HEK293 (cell line): Measurements from ENCODE around the gene PDCL3.

Source experiments
- CTCF ChIP-seq: fragments of 450-650 bp; formaldehyde crosslinking; IDR thresholded peaks from 2 replicates; pipeline ENCODE4 v1.5.1; 2016; ENCODE audit warnings: missing biosample characterization, missing genetic modification characterization
- INSM2 ChIP-seq: fragments of 450-650 bp; formaldehyde crosslinking; IDR thresholded peaks from 2 replicates; pipeline ENCODE4 v1.5.1; 2016; ENCODE audit warnings: missing biosample characterization, missing genetic modification characterization
- KLF1 ChIP-seq: fragments of 450-650 bp; formaldehyde crosslinking; IDR thresholded peaks from 2 replicates; pipeline ENCODE4 v1.5.1; 2016; ENCODE audit warnings: missing biosample characterization, missing genetic modification characterization
- OVOL3 ChIP-seq: fragments of 450-650 bp; formaldehyde crosslinking; IDR thresholded peaks from 2 replicates; pipeline ENCODE4 v1.5.1; 2016; ENCODE audit warnings: missing biosample characterization, missing genetic modification characterization
- SALL2 ChIP-seq: fragments of 450-650 bp; formaldehyde crosslinking; IDR thresholded peaks from 2 replicates; pipeline ENCODE4 v1.5.0; 2017; ENCODE audit warnings: missing biosample characterization, mild to moderate bottlenecking, missing genetic modification characterization, borderline replicate concordance
- SCRT1 ChIP-seq: fragments of 450-650 bp; formaldehyde crosslinking; IDR thresholded peaks from 2 replicates; pipeline ENCODE4 v1.5.1; 2016; ENCODE audit warnings: missing biosample characterization, missing genetic modification characterization, borderline replicate concordance
- ZBTB48 ChIP-seq: fragments of 450-650 bp; formaldehyde crosslinking; IDR thresholded peaks from 2 replicates; pipeline ENCODE4 v1.5.1; 2016; ENCODE audit warnings: missing biosample characterization, missing genetic modification characterization
- ZNF169 ChIP-seq: fragments of 450-650 bp; formaldehyde crosslinking; IDR thresholded peaks from 2 replicates; pipeline ENCODE4 v1.5.1; 2016; ENCODE audit warnings: missing biosample characterization, missing genetic modification characterization
- ZNF23 ChIP-seq: fragments of 450-650 bp; formaldehyde crosslinking; IDR thresholded peaks from 2 replicates; pipeline ENCODE4 v1.5.1; 2016; ENCODE audit warnings: missing biosample characterization, missing genetic modification characterization, borderline replicate concordance
- ZNF335 ChIP-seq: fragments of 450-650 bp; formaldehyde crosslinking; conservative IDR thresholded peaks from 2 replicates; pipeline ENCODE4 v1.5.1; 2016; ENCODE audit warnings: missing biosample characterization, missing genetic modification characterization
- ZNF354C ChIP-seq: fragments of 450-650 bp; formaldehyde crosslinking; IDR thresholded peaks from 2 replicates; pipeline ENCODE4 v1.5.1; 2016; ENCODE audit warnings: missing biosample characterization, missing genetic modification characterization, low read depth, borderline replicate concordance
- ZNF391 ChIP-seq: fragments of 450-650 bp; formaldehyde crosslinking; IDR thresholded peaks from 2 replicates; pipeline ENCODE4 v1.5.1; 2016; ENCODE audit warnings: low read depth, missing biosample characterization, missing genetic modification characterization, borderline replicate concordance
- ZNF610 ChIP-seq: fragments of 450-650 bp; formaldehyde crosslinking; IDR thresholded peaks from 2 replicates; pipeline ENCODE4 v1.5.1; 2016; ENCODE audit warnings: missing biosample characterization, missing genetic modification characterization, borderline replicate concordance
- ZNF660 ChIP-seq: fragments of 450-650 bp; IDR thresholded peaks from 2 replicates; pipeline ENCODE4 v1.5.1; 2018; ENCODE audit warnings: missing biosample characterization, mild to moderate bottlenecking, missing genetic modification characterization
- ZNF707 ChIP-seq: fragments of 450-650 bp; formaldehyde crosslinking; IDR thresholded peaks from 2 replicates; pipeline ENCODE4 v1.5.1; 2016; ENCODE audit warnings: missing biosample characterization, missing genetic modification characterization
- ZNF747 ChIP-seq: fragments of 450-650 bp; formaldehyde crosslinking; IDR thresholded peaks from 2 replicates; pipeline ENCODE4 v1.5.1; 2016; ENCODE audit warnings: missing biosample characterization, missing genetic modification characterization
- TF ChIP-seq, protein P1 (sequence below): fragments of 450-650 bp; IDR thresholded peaks from 2 replicates; pipeline ENCODE4 v1.5.1; 2018; ENCODE audit warnings: missing biosample characterization, mild to moderate bottlenecking, missing genetic modification characterization
- TF ChIP-seq, protein P2 (sequence below): sonication (generic); formaldehyde crosslinking; IDR thresholded peaks from 2 replicates; pipeline ENCODE4 v1.8.1; 2022; ENCODE audit warnings: mild to moderate bottlenecking, moderate library complexity, missing genetic modification reagents
- TF ChIP-seq, protein P3 (sequence below): fragments of 450-650 bp; formaldehyde crosslinking; IDR thresholded peaks from 2 replicates; pipeline ENCODE4 v1.5.1; 2017; ENCODE audit warnings: missing biosample characterization, missing genetic modification characterization
- TF ChIP-seq, protein P4 (sequence below): fragments of 450-650 bp; formaldehyde crosslinking; IDR thresholded peaks from 2 replicates; pipeline ENCODE4 v1.5.1; 2017; ENCODE audit warnings: missing biosample characterization, mild to moderate bottlenecking, missing genetic modification characterization, moderate library complexity
- TF ChIP-seq, protein P5 (sequence below): fragments of 450-650 bp; formaldehyde crosslinking; IDR thresholded peaks from 2 replicates; pipeline ENCODE4 v1.5.1; 2016; ENCODE audit warnings: missing biosample characterization, missing genetic modification characterization

PDCL3 gene

GRCh38 chr2:100563407-100564247, 834 bp downstream of the PDCL3 start (continued):
- TF ChIP-seq, protein P1, sequence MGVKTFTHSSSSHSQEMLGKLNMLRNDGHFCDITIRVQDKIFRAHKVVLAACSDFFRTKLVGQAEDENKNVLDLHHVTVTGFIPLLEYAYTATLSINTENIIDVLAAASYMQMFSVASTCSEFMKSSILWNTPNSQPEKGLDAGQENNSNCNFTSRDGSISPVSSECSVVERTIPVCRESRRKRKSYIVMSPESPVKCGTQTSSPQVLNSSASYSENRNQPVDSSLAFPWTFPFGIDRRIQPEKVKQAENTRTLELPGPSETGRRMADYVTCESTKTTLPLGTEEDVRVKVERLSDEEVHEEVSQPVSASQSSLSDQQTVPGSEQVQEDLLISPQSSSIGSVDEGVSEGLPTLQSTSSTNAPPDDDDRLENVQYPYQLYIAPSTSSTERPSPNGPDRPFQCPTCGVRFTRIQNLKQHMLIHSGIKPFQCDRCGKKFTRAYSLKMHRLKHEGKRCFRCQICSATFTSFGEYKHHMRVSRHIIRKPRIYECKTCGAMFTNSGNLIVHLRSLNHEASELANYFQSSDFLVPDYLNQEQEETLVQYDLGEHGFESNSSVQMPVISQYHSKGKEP (tag by site-specific recombination), result no peak
- TF ChIP-seq CTCF (tag by site-specific recombination), result no peak
- TF ChIP-seq ZNF707 (tag by site-specific recombination), result no peak
- TF ChIP-seq ZNF391 (tag by site-specific recombination), result no peak
- TF ChIP-seq, protein P2, sequence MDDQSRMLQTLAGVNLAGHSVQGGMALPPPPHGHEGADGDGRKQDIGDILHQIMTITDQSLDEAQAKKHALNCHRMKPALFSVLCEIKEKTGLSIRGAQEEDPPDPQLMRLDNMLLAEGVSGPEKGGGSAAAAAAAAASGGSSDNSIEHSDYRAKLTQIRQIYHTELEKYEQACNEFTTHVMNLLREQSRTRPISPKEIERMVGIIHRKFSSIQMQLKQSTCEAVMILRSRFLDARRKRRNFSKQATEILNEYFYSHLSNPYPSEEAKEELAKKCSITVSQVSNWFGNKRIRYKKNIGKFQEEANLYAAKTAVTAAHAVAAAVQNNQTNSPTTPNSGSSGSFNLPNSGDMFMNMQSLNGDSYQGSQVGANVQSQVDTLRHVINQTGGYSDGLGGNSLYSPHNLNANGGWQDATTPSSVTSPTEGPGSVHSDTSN (CRISPR knock-in tag), result peak; percentile 12; the same call in 1 of the 2 replicates
- no peak for TF ChIP-seq SCRT1 (tag by site-specific recombination)
- no peak for TF ChIP-seq SALL2 (tag by site-specific recombination)
- TF ChIP-seq, protein P3, sequence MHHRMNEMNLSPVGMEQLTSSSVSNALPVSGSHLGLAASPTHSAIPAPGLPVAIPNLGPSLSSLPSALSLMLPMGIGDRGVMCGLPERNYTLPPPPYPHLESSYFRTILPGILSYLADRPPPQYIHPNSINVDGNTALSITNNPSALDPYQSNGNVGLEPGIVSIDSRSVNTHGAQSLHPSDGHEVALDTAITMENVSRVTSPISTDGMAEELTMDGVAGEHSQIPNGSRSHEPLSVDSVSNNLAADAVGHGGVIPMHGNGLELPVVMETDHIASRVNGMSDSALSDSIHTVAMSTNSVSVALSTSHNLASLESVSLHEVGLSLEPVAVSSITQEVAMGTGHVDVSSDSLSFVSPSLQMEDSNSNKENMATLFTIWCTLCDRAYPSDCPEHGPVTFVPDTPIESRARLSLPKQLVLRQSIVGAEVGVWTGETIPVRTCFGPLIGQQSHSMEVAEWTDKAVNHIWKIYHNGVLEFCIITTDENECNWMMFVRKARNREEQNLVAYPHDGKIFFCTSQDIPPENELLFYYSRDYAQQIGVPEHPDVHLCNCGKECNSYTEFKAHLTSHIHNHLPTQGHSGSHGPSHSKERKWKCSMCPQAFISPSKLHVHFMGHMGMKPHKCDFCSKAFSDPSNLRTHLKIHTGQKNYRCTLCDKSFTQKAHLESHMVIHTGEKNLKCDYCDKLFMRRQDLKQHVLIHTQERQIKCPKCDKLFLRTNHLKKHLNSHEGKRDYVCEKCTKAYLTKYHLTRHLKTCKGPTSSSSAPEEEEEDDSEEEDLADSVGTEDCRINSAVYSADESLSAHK (tag by site-specific recombination), result no peak
- peak; percentile 47 for TF ChIP-seq ZNF335 (tag by site-specific recombination)
- no peak for TF ChIP-seq INSM2 (tag by site-specific recombination)
- TF ChIP-seq ZNF660 (tag by site-specific recombination), result peak; percentile 43; the same call in 1 of the 2 replicates
- TF ChIP-seq OVOL3 (tag by site-specific recombination), result no peak
- no peak for TF ChIP-seq KLF1 (tag by site-specific recombination)
- TF ChIP-seq, protein P4, sequence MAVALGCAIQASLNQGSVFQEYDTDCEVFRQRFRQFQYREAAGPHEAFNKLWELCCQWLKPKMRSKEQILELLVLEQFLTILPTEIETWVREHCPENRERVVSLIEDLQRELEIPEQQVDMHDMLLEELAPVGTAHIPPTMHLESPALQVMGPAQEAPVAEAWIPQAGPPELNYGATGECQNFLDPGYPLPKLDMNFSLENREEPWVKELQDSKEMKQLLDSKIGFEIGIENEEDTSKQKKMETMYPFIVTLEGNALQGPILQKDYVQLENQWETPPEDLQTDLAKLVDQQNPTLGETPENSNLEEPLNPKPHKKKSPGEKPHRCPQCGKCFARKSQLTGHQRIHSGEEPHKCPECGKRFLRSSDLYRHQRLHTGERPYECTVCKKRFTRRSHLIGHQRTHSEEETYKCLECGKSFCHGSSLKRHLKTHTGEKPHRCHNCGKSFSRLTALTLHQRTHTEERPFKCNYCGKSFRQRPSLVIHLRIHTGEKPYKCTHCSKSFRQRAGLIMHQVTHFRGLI (tag by site-specific recombination), result no peak
- TF ChIP-seq ZNF610 (tag by site-specific recombination), result no peak
- TF ChIP-seq ZBTB48 (tag by site-specific recombination), result peak; percentile 2; the same call in 1 of the 2 replicates
- no peak for TF ChIP-seq ZNF747 (tag by site-specific recombination)
- TF ChIP-seq ZNF23, result no peak
- TF ChIP-seq, protein P5, sequence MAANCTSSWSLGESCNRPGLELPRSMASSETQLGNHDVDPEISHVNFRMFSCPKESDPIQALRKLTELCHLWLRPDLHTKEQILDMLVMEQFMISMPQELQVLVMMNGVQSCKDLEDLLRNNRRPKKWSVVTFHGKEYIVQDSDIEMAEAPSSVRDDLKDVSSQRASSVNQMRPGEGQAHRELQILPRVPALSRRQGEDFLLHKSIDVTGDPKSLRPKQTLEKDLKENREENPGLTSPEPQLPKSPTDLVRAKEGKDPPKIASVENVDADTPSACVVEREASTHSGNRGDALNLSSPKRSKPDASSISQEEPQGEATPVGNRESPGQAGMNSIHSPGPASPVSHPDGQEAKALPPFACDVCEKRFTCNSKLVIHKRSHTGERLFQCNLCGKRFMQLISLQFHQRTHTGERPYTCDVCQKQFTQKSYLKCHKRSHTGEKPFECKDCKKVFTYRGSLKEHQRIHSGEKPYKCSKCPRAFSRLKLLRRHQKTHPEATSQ (tag by site-specific recombination), result no peak
- TF ChIP-seq ZNF354C (tag by site-specific recombination), result no peak
- TF ChIP-seq ZNF169, result no peak
- TF ChIP-seq, all 188 proteins: peak for 5
